ENCODE measurements around the gene ACOXL.
"Not testable (repeated sequence)": the region's sequence is repeated elsewhere in the genome, so short reads cannot be mapped to it uniquely, and the experiment has no call there.

The ACOXL gene

GRCh38 chr2:111072220-111072871 lies 340.0 kb downstream of the ACOXL start:
- peak; percentile 88 for DNase-seq

- not testable (repeated sequence) for DNase-seq
These were observed 350.3 kb downstream of the ACOXL start for GRCh38 chr2:111082659-111083058.

GRCh38 chr2:111091811-111092211 lies 359.4 kb downstream of the ACOXL start:
- DNase-seq, result no peak

GRCh38 chr2:111094691-111095090 lies 362.3 kb downstream of the ACOXL start:
- DNase-seq, result no peak

- DNase-seq, result no peak
These were observed 363.1 kb downstream of the ACOXL start for GRCh38 chr2:111095434-111095833.

- no peak for DNase-seq
These were observed 367.0 kb downstream of the ACOXL start for GRCh38 chr2:111099402-111099801.

- DNase-seq, result no peak
These were observed 367.9 kb downstream of the ACOXL start for GRCh38 chr2:111100087-111100764.

- DNase-seq, result peak; percentile 17
These were observed 368.4 kb downstream of the ACOXL start for GRCh38 chr2:111100765-111101162.

- DNase-seq, result no peak
These were observed 369.2 kb downstream of the ACOXL start for GRCh38 chr2:111101592-111101991.

GRCh38 chr2:111102216-111102615 lies 369.8 kb downstream of the ACOXL start:
- DNase-seq, result no peak

- DNase-seq, result no peak
These were observed 373.6 kb downstream of the ACOXL start for GRCh38 chr2:111105926-111106325.

- DNase-seq, result no peak
These were observed 374.3 kb downstream of the ACOXL start for GRCh38 chr2:111106706-111107105.

- no peak for DNase-seq
These were observed 376.4 kb downstream of the ACOXL start for GRCh38 chr2:111108745-111109271.

- no peak for DNase-seq
These were observed 378.9 kb downstream of the ACOXL start for GRCh38 chr2:111111101-111111755.

- no peak for DNase-seq
These were observed 381.5 kb downstream of the ACOXL start for GRCh38 chr2:111113838-111114237.

GRCh38 chr2:111116011-111116746 lies 383.8 kb downstream of the ACOXL start:
- no peak for DNase-seq

GRCh38 chr2:111116843-111117597 lies 384.6 kb downstream of the ACOXL start:
- DNase-seq, result peak; percentile 73

GRCh38 chr2:111117598-111118480 lies 385.5 kb downstream of the ACOXL start:
- peak; percentile 70 for DNase-seq

GRCh38 chr2:111118481-111118980 lies 386.2 kb downstream of the ACOXL start:
- no peak for DNase-seq

GRCh38 chr2:111118981-111119821 lies 386.8 kb downstream of the ACOXL start:
- no peak for DNase-seq
